NCI-H1105 (cell line): ENCODE data around the gene NEK1.
"Not testable (repeated sequence)": the region's sequence is repeated elsewhere in the genome, so short reads cannot be mapped to it uniquely, and the experiment has no call there.

ENCODE experiments used
- DNase-seq: peaks from one replicate; lab custom pipeline; 2025; lab: John Stamatoyannopoulos, UW

NEK1 gene

DNA sequence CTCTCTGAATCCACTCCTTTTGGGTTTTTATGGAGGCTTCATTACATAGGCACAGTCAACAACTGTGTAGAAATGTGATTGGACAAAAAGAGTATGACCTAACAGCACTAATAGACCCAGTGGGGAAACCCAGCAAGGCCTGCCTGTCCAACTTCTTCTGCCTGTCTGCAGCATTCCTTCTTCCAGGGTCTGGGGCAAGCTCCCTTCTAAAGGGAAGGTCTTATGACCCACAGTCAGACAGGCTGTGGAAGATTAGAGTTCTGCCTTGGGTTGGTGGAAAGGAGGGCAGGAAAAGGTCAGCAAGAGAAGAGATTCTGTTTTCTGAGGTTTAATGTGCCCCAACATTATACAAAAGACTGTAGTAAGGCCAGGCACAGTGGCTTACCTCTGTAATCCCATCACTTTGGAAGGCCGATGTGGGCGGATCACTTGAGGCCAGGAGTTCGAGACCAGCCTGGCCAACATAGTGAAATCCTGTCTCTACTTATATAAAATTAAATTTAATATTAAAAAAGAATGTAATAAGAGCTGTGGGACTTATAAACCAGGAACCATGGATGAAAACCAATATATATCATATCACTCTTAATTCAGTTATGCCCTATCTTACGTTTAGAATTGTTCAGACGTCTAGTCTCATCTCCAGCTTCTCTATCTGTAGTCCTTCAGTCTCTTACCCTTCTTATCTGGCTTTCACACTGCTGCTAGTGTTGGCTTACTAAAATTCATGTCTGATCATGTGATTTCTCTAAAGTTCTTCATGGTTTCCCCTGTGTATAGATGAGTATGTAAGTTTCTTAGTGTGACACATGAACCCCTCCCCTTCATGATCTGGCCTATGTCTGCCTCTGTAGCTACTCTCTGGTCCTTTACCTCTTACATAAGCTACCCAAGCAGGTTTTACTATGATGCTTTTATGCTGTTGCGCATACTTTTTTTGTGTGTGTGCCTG, 14.2 kb upstream of the NEK1 start:
- DNase-seq = no peak

- DNase-seq = no peak
Measured at GRCh38 chr4:169625886-169626285, 13.5 kb upstream of the NEK1 start.

DNA sequence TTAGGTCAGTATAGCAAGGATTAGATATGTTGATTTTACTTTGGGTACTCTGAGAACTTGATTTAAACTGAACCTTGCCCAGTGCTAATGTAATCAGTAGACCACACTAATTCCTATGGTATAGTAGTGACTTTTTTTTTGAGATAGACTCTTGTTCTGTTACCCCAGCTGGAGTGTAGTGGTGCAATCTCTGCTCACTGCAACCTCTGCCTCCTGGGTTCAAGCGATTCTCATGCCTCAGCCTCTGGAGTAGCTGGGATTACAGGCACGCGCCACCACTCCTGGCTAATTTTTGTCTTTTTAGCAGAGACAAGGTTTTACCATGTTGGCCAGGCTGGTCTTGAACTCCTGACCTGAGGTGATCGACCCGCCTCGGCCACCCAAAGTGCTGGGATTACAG, 11.6 kb upstream of the NEK1 start:
- not testable (repeated sequence) for DNase-seq

DNA sequence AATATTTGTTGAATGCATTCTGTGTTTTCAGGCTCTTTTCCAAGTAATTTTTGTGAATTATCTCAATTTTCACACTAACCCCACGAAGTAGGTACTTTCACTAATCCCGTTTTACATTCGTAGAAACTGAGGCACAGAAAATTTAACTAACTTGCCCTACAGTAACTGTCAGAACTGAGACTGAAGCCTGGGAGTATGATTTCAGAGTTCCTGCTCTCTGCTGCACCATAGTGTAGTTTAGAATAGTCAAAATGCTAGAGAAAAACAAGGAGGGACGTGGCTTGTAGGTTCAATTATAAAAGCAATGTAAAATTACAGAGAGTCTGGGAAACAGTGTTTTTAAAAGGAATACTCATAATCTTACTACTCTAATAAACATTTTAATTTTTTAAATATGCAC, 10.2 kb upstream of the NEK1 start:
- DNase-seq = no peak

DNA sequence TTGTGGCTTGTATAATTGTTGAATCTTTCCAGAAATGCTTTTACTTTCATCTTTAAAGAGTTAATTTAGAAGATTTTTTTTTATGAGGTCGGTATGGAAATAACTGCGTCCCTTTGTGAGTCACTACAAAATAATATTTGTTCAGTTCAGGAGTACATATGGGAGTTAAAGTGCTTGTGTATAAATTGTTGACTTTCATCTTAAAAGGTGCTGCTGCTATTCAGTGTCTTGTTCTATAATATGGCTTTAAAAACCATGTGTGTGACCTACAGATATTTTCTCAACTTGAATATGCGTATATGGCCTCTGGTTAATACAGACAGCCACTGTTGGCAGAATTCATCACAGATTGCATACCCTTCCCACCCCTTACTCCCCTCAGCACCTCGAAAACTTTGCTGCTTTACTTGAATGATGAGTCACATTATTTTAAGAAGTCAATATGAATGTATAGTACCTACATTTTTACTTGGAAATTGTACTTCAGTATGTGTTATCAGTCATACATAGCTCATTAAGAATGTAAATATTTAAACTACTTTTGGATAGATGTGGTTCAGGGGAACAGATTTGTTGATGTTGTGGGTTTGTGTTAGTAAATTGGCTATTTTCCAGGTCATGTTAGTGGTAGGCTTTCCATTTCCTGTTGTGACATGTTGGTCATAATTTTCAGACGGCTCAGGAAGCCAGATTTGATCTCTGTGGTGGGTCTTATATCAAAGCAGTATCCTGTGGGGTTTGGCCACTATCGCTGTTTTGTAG, 9.5 kb upstream of the NEK1 start:
- peak; percentile 7 for DNase-seq

- no peak for DNase-seq
Measured at GRCh38 chr4:169620880-169621248, 8.5 kb upstream of the NEK1 start.

DNA sequence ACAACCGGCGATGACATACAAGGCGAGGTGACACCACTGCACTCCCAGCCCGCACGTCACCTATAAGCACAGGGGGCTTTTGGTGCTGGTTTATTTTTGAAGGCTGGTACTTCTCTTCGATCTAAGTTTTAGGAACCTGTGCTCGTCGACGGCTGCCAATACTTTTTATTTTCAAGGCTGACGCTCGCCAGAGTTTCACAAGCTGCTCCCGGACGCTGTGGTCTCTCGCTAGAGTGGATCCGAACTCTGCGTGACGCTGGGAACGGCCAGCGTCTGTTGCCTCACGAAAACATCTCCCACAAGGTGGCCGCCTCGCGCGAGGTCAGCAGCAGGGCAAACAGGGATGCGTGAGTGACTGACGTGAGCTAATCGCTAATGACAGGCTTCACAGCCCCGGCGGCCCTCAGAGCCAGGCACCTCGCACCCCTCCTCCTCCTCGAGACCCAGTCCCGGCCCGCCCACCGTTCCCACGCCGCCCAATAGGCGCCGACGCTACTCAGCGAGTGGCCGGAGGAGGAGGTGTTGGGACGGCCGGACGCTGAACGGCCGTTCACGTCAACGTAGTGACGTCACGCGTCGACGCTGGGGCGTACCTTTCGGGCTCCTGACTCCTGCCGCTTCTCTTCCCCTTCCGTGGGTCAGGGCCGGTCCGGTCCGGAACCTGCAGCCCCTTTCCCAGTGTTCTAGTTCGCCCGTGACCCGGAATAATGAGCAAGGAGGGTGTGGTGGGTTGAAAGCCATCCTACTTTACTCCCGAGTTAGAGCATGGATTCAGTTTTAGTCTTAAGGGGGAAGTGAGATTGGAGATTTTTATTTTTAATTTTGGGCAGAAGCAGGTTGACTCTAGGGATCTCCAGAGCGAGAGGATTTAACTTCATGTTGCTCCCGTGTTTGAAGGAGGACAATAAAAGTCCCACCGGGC, 7.8 kb upstream of the NEK1 start, which contains the start of gene CLCN3:
Gene CLCN3, plus strand, starts transcription at position 621 of the 922 bp plus-strand sequence. CDS start 15,351 bp downstream, outside the sequence.
- peak; percentile 88 for DNase-seq

GRCh38 chr4:169619518-169619957, 7.2 kb upstream of the NEK1 start:
- DNase-seq = peak; percentile 16

GRCh38 chr4:169618986-169619385, 6.6 kb upstream of the NEK1 start:
- DNase-seq = no peak

GRCh38 chr4:169618286-169618685, 5.9 kb upstream of the NEK1 start:
- DNase-seq = no peak

- no peak for DNase-seq
Measured at GRCh38 chr4:169617306-169617705, 4.9 kb upstream of the NEK1 start.

DNA sequence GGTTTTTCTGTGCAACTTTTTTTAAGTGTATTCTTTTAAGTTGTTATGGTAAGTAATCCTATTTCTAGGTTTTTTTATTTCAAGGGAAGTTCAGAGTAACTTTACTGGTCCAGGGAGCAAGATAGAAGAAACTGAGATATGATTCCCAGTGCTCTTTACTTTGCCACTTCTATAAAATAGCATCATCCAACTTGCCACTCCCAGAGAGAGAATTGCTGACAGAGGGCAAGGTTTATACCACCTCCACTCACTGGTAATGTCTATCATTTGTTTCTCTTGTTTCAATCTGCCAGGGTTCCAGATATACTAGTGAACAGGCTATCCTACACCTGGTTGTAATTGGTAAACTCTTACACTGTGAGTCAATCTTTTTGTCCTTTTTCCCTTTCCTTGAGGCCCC, 4.5 kb upstream of the NEK1 start:
- DNase-seq = no peak

DNA sequence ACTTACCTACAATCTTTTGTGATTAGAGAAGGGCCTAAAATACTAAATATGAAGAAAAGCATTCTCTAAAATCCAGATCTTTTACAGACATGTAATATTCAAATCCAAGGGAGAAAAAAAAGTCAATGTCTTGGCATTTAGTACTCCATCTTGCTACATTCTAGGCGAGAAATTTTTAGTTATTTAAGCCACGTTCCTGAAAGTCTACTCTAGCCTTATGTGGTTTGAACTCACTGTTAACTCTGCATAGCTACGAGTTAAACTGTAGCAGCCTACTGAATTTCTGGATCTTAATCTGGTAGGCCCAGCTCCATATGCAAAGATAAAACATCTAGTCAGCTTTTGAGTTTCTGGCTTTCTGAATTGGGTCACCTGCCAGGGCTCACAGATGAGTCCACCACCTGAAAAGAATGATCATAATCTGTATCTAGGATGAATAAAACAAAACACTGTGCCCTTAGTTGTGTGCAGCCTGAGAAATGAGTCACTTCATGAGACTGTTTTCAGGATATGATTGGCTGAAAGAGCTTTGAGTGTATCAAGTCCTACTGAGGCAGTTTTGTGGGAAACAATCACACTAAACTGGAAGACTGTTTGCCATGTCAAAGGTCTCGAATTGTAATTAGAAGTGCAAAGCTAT, 3.2 kb upstream of the NEK1 start:
- DNase-seq = no peak

GRCh38 chr4:169612871-169613859, 782 bp upstream of the NEK1 start:
- peak; percentile 35 for DNase-seq

- no peak for DNase-seq
Measured at GRCh38 chr4:169611157-169611556, 1.2 kb downstream of the NEK1 start.

DNA sequence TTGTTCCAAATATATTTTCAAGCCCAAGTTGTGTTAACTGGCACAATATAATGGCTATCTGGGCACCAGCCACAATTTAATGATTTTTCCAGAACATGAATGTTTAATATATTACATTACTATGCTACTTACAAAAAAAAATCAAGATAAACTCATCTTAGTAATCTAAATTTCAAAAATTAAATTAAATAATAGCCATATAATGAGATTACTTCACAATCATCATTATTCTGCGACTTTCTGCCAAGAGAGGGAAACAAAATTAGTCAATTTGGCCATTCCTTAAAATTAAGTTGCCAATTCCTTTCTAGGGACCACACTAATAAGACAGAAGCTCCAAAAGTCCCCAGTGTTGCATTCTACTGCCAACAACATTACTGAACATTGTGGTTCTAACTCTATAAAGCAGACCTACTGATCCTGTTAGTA, 7.5 kb downstream of the NEK1 start:
- no peak for DNase-seq

GRCh38 chr4:169604131-169604900, 8.1 kb downstream of the NEK1 start:
- DNase-seq = no peak

DNA sequence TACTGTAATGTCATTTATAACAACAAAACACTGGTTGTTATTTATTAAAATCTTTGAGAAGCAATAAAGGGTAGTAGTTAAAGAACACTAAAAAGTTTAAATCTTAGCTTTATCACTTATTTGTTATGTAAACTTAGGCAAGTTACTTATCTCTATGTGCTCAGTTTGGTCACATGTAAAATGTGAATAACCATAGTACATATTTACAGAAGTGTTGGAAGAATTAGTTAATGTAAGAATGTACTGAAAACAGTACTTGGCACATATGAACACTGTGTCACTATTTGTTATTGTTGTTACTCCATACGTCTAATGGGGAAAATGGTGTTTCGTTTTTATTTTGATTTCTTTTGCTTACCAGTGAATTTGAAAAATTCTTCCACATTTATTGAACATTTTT, 9.1 kb downstream of the NEK1 start:
- no peak for DNase-seq
